Subcutaneous abdominal adipose tissue (tissue), 5 donors: ENCODE measurements around the gene LRMDA.

Source experiments
- H3K27ac ChIP-seq: one replicate; pipeline ENCODE4 v1.7.0; 2013; ENCODE audit warnings: low read depth, mild to moderate bottlenecking, inconsistent platforms, low read length, moderate library complexity
- H3K27me3 ChIP-seq, 5 donors: one replicate each; pipeline ENCODE4 v1.7.0; 2013; ENCODE audit warnings: low read length in 5 of 5, inconsistent platforms in 1 of 5; ENCODE audit not compliant: control insufficient read depth in 5 of 5, insufficient read depth in 4 of 5
- H3K36me3 ChIP-seq, 5 donors: one replicate each; pipeline ENCODE4 v1.7.0; 2013; ENCODE audit warnings: low read length in 5 of 5; ENCODE audit not compliant: control insufficient read depth in 5 of 5, insufficient read depth in 5 of 5
- H3K4me1 ChIP-seq, 5 donors: one replicate each; pipeline ENCODE4 v1.7.0; 2013; ENCODE audit warnings: low read length in 5 of 5, mild to moderate bottlenecking in 3 of 5, moderate library complexity in 1 of 5; ENCODE audit not compliant: control insufficient read depth in 5 of 5, insufficient read depth in 5 of 5
- H3K4me3 ChIP-seq, 5 donors: one replicate each; pipeline ENCODE4 v1.7.0; 2013; ENCODE audit warnings: low read length in 5 of 5, low read depth in 1 of 5
- H3K9ac ChIP-seq, 5 donors: one replicate each; pipeline ENCODE4 v1.7.0; 2013; ENCODE audit warnings: low read length in 5 of 5, mild to moderate bottlenecking in 4 of 5, moderate library complexity in 3 of 5
- H3K9me3 ChIP-seq, 5 donors: one replicate each; pipeline ENCODE4 v1.7.0; 2013; ENCODE audit warnings: low read length in 5 of 5; ENCODE audit not compliant: control insufficient read depth in 5 of 5
- donor health status: healthy.
- donor health status: healthy.
- donor health status: healthy.
- donor health status: healthy.
- donor health status: healthy.

LRMDA gene

DNA sequence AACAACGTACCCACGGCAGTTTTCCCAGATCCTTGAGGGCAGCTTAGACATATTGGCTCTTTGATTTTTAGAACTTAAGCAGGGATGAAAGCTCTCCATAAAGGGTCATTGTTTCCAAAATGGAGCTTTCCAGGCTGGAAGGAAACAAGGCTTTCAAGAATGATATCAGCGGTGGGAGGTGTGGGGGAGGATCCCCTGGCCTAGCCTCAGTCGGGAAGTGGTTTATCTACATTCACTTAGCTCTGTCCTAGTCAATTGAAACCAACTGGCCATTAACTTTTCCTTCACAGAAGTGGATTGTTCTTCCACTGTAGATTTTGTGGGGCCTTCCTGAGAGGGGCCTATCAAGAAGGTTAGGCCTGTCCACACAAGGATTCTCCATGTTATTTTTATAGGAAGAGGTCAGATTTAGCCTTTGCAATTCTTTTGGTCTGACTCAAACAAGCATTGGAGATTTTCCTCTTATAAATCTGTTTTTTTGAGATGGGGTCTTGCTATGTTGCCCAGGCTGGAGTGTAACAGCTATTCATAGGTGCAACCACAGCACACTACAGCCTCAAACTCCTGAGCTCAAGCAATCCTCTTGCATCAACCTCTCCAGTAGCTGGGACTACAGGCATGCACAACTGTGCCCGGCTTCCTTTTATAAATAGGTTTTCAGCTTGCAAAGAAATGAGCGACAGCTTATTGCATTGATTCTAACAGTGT is 343.5 kb downstream of the LRMDA start:
- H3K36me3 ChIP-seq = no peaks in the 10 kb centered on the region
- no peaks in the 10 kb centered on the region for H3K9me3 ChIP-seq
- no peak overlapping the region for H3K4me3 ChIP-seq
- peaks cover 0 to 4% (median 0%) of the 10 kb centered on the region in 5 donors for H3K27me3 ChIP-seq
- no peak overlapping the region for H3K27ac ChIP-seq
- H3K9ac ChIP-seq = no peak overlapping the region
- peaks cover 5 to 52% (median 35%) of the 10 kb centered on the region in 5 donors for H3K4me1 ChIP-seq

- Histone ChIP-seq H3K36me3 (no peaks in the 10 kb centered on the region), H3K27ac (no peak overlapping the region), H3K4me1 (peaks cover 0 to 32% (median 20%) of the 10 kb centered on the region in 5 donors), H3K4me3 (no peak overlapping the region), H3K27me3 (no peaks in the 10 kb centered on the region), H3K9me3 (no peaks in the 10 kb centered on the region), H3K9ac (no peak overlapping the region)
Observed at GRCh38 chr10:75776738-75777504, 345.5 kb downstream of the LRMDA start.

DNA sequence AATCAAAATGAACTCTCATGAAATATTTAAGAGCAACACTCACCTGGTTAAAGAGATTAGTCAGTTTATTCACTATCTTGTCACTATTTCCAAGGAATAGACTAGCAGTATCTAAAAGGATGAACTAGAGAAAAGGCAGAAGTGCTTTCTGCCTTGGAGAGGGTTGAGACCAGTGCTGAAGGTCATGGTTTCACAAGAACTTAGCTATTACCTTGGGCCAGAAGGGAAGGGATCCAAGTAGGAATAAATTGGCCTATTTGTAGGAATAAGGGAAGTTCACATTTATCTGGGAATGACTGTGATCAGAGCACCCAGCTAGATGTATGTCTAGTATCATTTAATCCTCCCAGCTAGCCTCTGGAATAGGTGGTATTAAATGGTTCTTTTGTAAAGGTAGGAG is 347.2 kb downstream of the LRMDA start:
- Histone ChIP-seq H3K27ac (peak overlapping the region; percentile 45), H3K9ac (peak overlapping the region in 1 of 5 donors; percentile 56), H3K9me3 (no peaks in the 10 kb centered on the region), H3K4me3 (no peak overlapping the region), H3K36me3 (no peaks in the 10 kb centered on the region), H3K27me3 (no peaks in the 10 kb centered on the region), H3K4me1 (peaks cover 0 to 32% (median 20%) of the 10 kb centered on the region in 5 donors)

DNA sequence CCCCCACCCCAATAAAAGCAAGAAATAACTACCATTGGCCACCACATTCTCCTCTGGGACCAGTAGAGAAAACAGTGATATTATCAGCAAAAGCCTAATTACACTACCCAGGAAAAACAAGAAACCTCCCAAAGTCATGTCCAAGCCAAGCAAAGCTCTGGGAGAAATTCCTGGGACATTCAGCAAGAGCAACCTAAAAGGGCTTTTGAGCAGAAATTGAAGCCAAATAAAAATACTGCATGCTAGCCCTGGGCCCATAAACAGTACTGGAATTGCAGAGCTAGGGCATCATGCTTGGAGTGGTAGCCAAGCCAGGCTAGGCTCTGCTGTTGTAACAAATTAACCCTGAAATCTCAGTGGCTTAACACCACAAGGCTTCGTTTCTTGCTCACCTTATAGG is 347.9 kb downstream of the LRMDA start:
- Histone ChIP-seq H3K27me3 (no peaks in the 10 kb centered on the region), H3K4me1 (peaks cover 0 to 31% (median 18%) of the 10 kb centered on the region in 5 donors), H3K4me3 (no peak overlapping the region), H3K9me3 (no peaks in the 10 kb centered on the region), H3K9ac (no peak overlapping the region), H3K36me3 (no peaks in the 10 kb centered on the region), H3K27ac (peak overlapping the region; percentile 45)

- no peaks in the 10 kb centered on the region for H3K36me3 ChIP-seq
- H3K4me1 ChIP-seq = peaks cover 0 to 31% (median 18%) of the 10 kb centered on the region in 5 donors
- no peaks in the 10 kb centered on the region for H3K9me3 ChIP-seq
- peak overlapping the region in 1 of 5 donors; percentile 8 for H3K9ac ChIP-seq
- H3K27ac ChIP-seq = no peak overlapping the region
- no peaks in the 10 kb centered on the region for H3K27me3 ChIP-seq
- peak overlapping the region in 3 of 5 donors; percentile 17 to 28 (median 25) for H3K4me3 ChIP-seq
Observed at GRCh38 chr10:75782463-75783248, 351.2 kb downstream of the LRMDA start.

- H3K9me3 ChIP-seq = no peaks in the 10 kb centered on the region
- H3K27ac ChIP-seq = peak overlapping the region; percentile 51
- peak overlapping the region in 2 of 5 donors; percentile 7 to 39 for H3K4me3 ChIP-seq
- no peaks in the 10 kb centered on the region for H3K27me3 ChIP-seq
- H3K36me3 ChIP-seq = no peaks in the 10 kb centered on the region
- peaks cover 0 to 23% (median 13%) of the 10 kb centered on the region in 5 donors for H3K4me1 ChIP-seq
- H3K9ac ChIP-seq = no peak overlapping the region
Observed at GRCh38 chr10:75788394-75789205, 357.2 kb downstream of the LRMDA start.

- H3K4me1 ChIP-seq = peaks cover 0 to 17% (median 4%) of the 10 kb centered on the region in 5 donors
- H3K9me3 ChIP-seq = peaks cover 3 to 14% (median 9%) of the 10 kb centered on the region in 5 donors
- H3K4me3 ChIP-seq = no peak overlapping the region
- no peaks in the 10 kb centered on the region for H3K36me3 ChIP-seq
- H3K27me3 ChIP-seq = no peaks in the 10 kb centered on the region
- no peak overlapping the region for H3K9ac ChIP-seq
- no peak overlapping the region for H3K27ac ChIP-seq
Observed at GRCh38 chr10:75793848-75794247, 362.4 kb downstream of the LRMDA start.

DNA sequence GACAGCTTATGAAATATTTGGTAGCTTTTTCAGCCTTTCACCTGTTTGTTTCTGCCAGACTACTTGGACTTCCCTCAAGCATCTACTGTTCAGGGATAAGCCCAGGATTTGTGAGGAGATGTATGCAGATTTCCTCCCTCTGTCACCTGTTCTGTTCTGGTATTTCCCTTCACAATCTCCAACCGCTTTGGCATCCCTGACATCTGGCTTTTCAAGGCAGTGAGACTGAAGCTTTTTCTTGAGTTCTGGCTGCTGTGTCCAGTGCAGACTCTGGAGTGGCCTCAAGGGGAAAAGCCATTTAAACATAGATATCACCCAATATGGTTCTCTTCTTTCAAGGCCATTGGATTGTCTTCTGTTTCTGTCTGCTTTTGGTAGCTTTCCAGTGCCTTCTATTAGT is 369.7 kb downstream of the LRMDA start:
- Histone ChIP-seq H3K27ac (no peak overlapping the region), H3K4me3 (no peak overlapping the region), H3K9ac (no peak overlapping the region), H3K27me3 (no peaks in the 10 kb centered on the region), H3K9me3 (peaks cover 3 to 12% (median 9%) of the 10 kb centered on the region in 5 donors), H3K36me3 (no peaks in the 10 kb centered on the region), H3K4me1 (peaks cover 0 to 16% (median 14%) of the 10 kb centered on the region in 5 donors)

GRCh38 chr10:75801661-75802060 is 370.2 kb downstream of the LRMDA start:
- Histone ChIP-seq H3K36me3 (no peaks in the 10 kb centered on the region), H3K9me3 (peaks cover 0 to 10% (median 4%) of the 10 kb centered on the region in 5 donors), H3K4me1 (peaks cover 0 to 16% (median 14%) of the 10 kb centered on the region in 5 donors), H3K27me3 (no peaks in the 10 kb centered on the region), H3K9ac (no peak overlapping the region), H3K27ac (no peak overlapping the region), H3K4me3 (no peak overlapping the region)
